ENCODE results near the gene MAP4K1.

MAP4K1 gene

DNA sequence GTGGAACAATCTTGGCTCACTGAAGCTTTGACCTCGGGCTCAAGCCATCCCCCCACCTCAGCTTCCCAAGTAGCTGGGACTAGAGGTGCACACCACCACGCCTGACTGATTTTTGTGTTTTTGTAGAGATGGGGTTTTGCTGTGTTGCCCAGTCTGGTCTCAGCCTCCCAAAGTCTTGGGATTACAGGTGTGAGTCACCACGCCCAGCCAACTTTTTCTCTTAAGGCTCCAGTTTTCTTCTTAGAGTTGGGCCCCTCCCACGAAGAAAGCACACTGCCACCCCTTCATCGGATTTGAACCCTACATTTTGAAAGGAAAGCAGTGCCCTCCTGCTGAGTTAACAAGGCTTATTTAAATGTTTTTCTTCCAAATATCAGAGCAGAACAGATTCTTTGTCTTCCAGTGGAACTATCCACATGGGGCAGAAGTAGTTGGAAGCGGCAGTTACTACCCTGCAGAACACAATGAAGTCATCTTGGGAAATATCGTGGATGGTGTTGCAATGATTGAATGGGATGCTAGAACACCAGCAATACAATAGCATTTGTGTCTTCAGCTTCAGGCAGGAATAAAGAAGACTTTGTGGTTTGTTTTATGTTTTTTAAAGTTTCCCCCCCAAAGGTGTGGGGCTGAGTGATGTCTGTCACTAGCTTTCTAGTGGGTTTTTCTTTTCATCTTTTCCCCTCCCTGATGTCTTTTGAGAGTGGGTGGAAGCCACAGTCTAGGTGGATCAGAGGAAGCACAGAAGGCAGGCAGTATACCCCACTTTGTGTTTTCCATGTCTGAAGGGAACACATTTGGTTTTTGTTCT, 38.6 kb upstream of the MAP4K1 start:
- Histone ChIP-seq H3K27me3 (ENCODE audit: insufficient read depth, poor library complexity, severe bottlenecking) (no peaks in the 10 kb centered on the region), H3K4me3 (replicated peaks; ENCODE audit: insufficient read depth, low read length) (no peak overlapping the region), H3K27ac (replicated peaks) (peak overlapping the region; percentile 52)
- TF ChIP-seq CTCF (IDR thresholded peaks at IDR 0.05; ENCODE audit: insufficient read depth, low read length) (no peak), SPI1 (IDR thresholded peaks at IDR 0.05; ENCODE audit: borderline replicate concordance, low read depth) (no peak)
- peak in 1 of 2 experiments; percentile 76 for DNase-seq (ENCODE audit: low read depth in 1 of 2, low spot score in 1 of 2)

DNA sequence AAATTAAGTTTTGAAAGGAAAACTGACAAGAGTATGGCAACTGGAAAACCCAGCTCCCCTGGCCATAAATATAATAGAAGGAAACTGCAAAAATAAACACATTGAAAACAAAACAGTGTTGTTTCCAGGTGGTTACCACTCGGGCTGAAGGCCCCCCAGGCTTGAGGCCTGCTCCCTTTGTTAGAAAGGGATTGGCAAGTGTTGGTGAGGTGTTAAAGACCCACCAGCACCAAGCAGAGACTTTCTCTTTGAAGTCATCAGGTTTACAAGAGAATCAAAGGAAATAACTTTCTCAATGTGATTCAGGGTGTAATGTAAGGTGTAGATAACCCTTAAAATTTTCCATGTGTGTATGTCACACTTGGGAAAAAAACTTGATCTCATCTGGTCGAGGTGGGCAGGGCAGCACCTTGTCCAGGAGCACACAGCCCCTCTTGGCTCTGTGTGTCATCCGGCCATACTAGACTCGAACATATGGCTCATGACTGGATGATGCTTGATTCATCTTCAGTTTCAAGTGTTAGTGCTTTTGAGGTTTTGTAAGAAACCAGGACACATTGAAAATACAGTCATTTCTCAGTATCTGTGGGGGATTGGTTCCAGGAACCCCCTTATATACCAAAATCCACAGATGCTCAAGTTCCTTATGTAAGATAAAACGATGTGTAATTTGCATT, 37.5 kb upstream of the MAP4K1 start:
- H3K27ac ChIP-seq (replicated peaks) = peak overlapping the region; percentile 52
- DNase-seq (ENCODE audit: low read depth in 1 of 2, low spot score in 1 of 2) = no peak
- H3K4me3 ChIP-seq (replicated peaks; ENCODE audit: insufficient read depth, low read length) = no peak overlapping the region
- no peak for TF ChIP-seq SPI1 (IDR thresholded peaks at IDR 0.05; ENCODE audit: borderline replicate concordance, low read depth)
- TF ChIP-seq, protein P1, sequence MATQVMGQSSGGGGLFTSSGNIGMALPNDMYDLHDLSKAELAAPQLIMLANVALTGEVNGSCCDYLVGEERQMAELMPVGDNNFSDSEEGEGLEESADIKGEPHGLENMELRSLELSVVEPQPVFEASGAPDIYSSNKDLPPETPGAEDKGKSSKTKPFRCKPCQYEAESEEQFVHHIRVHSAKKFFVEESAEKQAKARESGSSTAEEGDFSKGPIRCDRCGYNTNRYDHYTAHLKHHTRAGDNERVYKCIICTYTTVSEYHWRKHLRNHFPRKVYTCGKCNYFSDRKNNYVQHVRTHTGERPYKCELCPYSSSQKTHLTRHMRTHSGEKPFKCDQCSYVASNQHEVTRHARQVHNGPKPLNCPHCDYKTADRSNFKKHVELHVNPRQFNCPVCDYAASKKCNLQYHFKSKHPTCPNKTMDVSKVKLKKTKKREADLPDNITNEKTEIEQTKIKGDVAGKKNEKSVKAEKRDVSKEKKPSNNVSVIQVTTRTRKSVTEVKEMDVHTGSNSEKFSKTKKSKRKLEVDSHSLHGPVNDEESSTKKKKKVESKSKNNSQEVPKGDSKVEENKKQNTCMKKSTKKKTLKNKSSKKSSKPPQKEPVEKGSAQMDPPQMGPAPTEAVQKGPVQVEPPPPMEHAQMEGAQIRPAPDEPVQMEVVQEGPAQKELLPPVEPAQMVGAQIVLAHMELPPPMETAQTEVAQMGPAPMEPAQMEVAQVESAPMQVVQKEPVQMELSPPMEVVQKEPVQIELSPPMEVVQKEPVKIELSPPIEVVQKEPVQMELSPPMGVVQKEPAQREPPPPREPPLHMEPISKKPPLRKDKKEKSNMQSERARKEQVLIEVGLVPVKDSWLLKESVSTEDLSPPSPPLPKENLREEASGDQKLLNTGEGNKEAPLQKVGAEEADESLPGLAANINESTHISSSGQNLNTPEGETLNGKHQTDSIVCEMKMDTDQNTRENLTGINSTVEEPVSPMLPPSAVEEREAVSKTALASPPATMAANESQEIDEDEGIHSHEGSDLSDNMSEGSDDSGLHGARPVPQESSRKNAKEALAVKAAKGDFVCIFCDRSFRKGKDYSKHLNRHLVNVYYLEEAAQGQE (IDR thresholded peaks at IDR 0.05; ENCODE audit: insufficient replicate concordance, low read depth) = no peak
- no peak for TF ChIP-seq CTCF (IDR thresholded peaks at IDR 0.05; ENCODE audit: insufficient read depth, low read length)
- no peak for TF ChIP-seq POLR2AphosphoS5 (IDR thresholded peaks at IDR 0.05; ENCODE audit: low read depth)
- no peak for TF ChIP-seq GABPA (IDR thresholded peaks at IDR 0.05; ENCODE audit: low read depth)
- no peaks in the 10 kb centered on the region for H3K27me3 ChIP-seq (ENCODE audit: insufficient read depth, poor library complexity, severe bottlenecking)

DNA sequence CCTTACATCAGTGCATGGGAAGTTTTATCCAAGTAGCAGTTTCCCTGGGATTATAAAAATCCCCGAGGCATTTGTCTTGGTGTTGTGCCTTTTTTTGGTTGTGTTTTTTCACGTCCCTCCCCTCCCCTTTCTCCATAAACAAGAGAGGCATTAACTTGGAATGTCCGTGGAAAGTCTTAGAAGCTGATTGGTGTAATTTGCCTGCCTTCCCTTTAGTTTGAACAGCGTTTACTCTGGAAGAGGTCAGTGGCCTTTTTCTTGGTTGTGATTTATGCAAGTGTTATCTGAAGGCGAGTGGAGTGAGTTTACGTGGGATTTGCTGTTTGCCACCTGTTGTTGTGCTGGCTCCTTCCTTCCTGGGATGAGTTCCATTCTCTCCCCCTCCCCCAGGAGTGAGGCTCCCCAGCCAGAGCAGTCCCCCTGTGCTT, 36.9 kb upstream of the MAP4K1 start:
- no peak for DNase-seq (ENCODE audit: low read depth in 1 of 2, low spot score in 1 of 2)
- Histone ChIP-seq H3K27ac (replicated peaks) (no peak overlapping the region), H3K27me3 (ENCODE audit: insufficient read depth, poor library complexity, severe bottlenecking) (no peaks in the 10 kb centered on the region), H3K4me3 (replicated peaks; ENCODE audit: insufficient read depth, low read length) (no peak overlapping the region)
- TF ChIP-seq, protein P1 (IDR thresholded peaks at IDR 0.05; ENCODE audit: insufficient replicate concordance, low read depth) = no peak
- TF ChIP-seq POLR2AphosphoS5 (IDR thresholded peaks at IDR 0.05; ENCODE audit: low read depth) = no peak
- no peak for TF ChIP-seq GABPA (IDR thresholded peaks at IDR 0.05; ENCODE audit: low read depth)
- no peak for TF ChIP-seq CTCF (IDR thresholded peaks at IDR 0.05; ENCODE audit: insufficient read depth, low read length)
- no peak for TF ChIP-seq SPI1 (IDR thresholded peaks at IDR 0.05; ENCODE audit: borderline replicate concordance, low read depth)
